Measurements from ENCODE around the gene HOXB7. TPM values are rescaled to one million over a fixed set of nuclear protein-coding genes. Genes with fewer than 3 reads are reported as not detected.

HOXB7 gene
- total and polyA plus RNA-seq, 4 donors: 0.08 to 0.31 (median 0.27) TPM

DNA sequence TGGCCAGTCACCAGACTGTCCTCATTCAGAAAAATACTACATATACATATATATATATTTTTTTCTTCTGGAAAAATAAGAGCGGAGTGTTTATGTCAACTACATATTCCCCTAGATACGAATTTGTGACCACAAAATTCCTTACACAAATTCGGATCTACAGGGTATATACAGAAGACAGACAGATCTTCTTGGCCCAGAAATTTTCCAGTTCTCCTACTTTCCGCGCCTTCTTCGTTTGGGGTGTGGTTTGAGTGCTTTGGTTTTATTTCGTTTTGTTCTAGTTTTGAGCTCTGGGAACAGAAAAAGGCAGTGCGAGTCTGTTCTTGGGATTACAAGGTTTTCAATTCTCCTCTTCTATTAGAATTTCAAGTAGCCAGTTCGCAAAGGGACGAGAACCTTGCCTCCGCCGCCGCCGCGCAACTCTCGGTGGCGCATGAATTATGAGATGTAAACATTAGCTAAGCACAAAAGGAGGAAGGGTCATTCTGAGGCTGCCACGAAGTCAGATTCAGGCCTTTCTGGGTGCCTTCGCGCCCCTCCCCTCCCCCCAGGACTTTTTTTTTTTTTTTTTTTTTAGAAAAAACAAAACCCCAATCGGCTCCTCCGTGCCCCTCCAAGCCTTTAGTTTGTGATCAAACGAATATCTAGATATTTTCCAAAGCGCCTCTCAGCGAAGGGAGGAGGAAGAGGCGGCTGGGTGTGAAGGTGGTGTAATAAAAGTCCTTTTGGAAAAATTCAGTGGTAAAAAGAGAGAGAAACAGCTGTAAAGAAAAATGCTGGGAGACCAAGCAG is 30.9 kb downstream of the HOXB7 start (continued):
- TF ChIP-seq, protein P1, sequence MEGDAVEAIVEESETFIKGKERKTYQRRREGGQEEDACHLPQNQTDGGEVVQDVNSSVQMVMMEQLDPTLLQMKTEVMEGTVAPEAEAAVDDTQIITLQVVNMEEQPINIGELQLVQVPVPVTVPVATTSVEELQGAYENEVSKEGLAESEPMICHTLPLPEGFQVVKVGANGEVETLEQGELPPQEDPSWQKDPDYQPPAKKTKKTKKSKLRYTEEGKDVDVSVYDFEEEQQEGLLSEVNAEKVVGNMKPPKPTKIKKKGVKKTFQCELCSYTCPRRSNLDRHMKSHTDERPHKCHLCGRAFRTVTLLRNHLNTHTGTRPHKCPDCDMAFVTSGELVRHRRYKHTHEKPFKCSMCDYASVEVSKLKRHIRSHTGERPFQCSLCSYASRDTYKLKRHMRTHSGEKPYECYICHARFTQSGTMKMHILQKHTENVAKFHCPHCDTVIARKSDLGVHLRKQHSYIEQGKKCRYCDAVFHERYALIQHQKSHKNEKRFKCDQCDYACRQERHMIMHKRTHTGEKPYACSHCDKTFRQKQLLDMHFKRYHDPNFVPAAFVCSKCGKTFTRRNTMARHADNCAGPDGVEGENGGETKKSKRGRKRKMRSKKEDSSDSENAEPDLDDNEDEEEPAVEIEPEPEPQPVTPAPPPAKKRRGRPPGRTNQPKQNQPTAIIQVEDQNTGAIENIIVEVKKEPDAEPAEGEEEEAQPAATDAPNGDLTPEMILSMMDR (IDR thresholded peaks at IDR 0.05; ENCODE audit: low read depth, low read length, missing input control): no peak
- no peak for TF ChIP-seq GABPA (IDR thresholded peaks at IDR 0.05 in 1 of 2, conservative IDR thresholded peaks at IDR 0.05 in 1 of 2)
- TF ChIP-seq, protein P2, sequence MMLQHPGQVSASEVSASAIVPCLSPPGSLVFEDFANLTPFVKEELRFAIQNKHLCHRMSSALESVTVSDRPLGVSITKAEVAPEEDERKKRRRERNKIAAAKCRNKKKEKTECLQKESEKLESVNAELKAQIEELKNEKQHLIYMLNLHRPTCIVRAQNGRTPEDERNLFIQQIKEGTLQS (IDR thresholded peaks at IDR 0.05): no peak

DNA sequence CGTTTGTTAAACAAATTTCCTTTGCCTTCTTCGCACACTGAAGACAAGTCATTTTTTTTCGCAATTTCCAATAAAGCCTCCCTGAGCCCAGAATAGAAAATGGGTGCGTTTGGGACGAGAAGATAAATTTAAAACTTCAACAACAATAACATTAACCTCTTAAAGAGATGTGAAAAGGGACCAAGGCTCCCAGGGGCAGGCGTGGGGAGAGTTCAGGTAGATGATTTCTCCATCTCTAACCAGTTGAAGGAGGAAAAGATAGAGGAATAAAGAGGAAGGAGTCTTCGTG is 31.4 kb downstream of the HOXB7 start:
- Histone ChIP-seq H3K36me3 (ENCODE audit: control insufficient read depth in 4 of 4, insufficient read depth in 3 of 4, low read depth in 1 of 4, low read length in 3 of 4) (no peaks in the 10 kb centered on the region), H3K4me1 (ENCODE audit: control insufficient read depth in 4 of 4, insufficient read depth in 4 of 4, low read length in 3 of 4) (peaks cover 0 to 6% (median 3%) of the 10 kb centered on the region in 4 donors), H3K9ac (ENCODE audit: low read depth in 1 of 2, low read length in 2 of 2) (peak overlapping the region in 1 of 2 donors; percentile 20), H3K9me3 (ENCODE audit: control insufficient read depth in 4 of 4, low read length in 3 of 4) (no peaks in the 10 kb centered on the region), H3K4me3 (ENCODE audit: low read depth in 1 of 3, low read length in 3 of 3) (no peak overlapping the region), H3K27me3 (ENCODE audit: control insufficient read depth in 4 of 4, insufficient read depth in 4 of 4, low read length in 3 of 4) (peaks cover 4 to 20% (median 9%) of the 10 kb centered on the region in 4 donors), H3K27ac (ENCODE audit: low read depth in 1 of 2, low read length in 2 of 2) (peak overlapping the region; percentile 51 to 65)
- 15% methylated on average over 7 of the region's 7 CpGs for WGBS
- TF ChIP-seq YY1 (IDR thresholded peaks at IDR 0.05) (no peak), RAD21 (IDR thresholded peaks at IDR 0.05) (no peak)
- DNase-seq (ENCODE audit: low spot score): no peak

DNA sequence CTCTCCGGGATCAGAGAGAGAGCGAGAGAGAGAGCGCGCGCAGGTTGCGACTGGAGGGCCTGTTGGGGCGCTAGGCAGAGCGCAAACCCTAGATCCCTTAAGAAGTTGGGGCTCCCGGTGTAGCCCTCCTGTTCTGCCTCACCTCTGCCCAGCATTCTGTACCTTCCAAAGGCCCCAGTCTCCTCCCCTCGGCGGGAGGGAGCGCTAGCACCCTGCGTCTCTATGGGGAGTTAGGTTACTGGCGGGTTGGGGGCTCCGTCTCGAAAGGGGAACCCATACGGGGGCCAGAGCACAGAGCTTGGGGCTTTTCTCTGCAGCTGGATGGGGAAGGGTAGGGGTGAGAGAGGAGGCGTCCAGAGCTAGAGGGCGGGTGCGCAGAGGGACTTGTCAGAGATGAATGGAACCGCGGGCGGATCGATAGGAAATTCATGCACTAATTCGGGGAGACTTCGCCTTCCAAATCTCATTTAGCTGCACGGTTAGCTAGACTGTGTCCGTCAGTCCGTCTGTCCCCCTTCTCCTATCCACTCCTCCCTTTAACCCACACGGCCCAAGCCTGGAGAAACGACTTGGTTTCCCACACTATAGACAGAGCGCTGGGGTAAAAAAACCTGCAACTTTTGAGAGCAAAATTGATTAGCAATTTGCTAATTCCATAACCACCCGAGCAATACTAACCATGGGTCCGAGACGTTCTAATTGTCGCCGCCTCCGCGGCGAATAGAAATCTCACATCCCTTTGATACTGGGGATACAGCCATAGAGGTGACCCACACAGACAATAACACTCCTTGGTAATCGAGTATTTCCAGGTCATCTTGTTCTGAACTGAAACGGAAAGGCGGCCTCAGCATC is 32.0 kb downstream of the HOXB7 start:
- no peak for DNase-seq (ENCODE audit: low spot score)
- peaks cover 4 to 25% (median 7%) of the 10 kb centered on the region in 4 donors for H3K27me3 ChIP-seq (ENCODE audit: control insufficient read depth in 4 of 4, insufficient read depth in 4 of 4, low read length in 3 of 4)
- H3K4me1 ChIP-seq (ENCODE audit: control insufficient read depth in 4 of 4, insufficient read depth in 4 of 4, low read length in 3 of 4): peaks cover 0 to 6% (median 3%) of the 10 kb centered on the region in 4 donors
- WGBS: 9% methylated on average over 43 of the region's 43 CpGs
- H3K4me3 ChIP-seq (ENCODE audit: low read depth in 1 of 3, low read length in 3 of 3): peak overlapping the region in 1 of 3 donors; percentile 46
- TF ChIP-seq, protein P3, sequence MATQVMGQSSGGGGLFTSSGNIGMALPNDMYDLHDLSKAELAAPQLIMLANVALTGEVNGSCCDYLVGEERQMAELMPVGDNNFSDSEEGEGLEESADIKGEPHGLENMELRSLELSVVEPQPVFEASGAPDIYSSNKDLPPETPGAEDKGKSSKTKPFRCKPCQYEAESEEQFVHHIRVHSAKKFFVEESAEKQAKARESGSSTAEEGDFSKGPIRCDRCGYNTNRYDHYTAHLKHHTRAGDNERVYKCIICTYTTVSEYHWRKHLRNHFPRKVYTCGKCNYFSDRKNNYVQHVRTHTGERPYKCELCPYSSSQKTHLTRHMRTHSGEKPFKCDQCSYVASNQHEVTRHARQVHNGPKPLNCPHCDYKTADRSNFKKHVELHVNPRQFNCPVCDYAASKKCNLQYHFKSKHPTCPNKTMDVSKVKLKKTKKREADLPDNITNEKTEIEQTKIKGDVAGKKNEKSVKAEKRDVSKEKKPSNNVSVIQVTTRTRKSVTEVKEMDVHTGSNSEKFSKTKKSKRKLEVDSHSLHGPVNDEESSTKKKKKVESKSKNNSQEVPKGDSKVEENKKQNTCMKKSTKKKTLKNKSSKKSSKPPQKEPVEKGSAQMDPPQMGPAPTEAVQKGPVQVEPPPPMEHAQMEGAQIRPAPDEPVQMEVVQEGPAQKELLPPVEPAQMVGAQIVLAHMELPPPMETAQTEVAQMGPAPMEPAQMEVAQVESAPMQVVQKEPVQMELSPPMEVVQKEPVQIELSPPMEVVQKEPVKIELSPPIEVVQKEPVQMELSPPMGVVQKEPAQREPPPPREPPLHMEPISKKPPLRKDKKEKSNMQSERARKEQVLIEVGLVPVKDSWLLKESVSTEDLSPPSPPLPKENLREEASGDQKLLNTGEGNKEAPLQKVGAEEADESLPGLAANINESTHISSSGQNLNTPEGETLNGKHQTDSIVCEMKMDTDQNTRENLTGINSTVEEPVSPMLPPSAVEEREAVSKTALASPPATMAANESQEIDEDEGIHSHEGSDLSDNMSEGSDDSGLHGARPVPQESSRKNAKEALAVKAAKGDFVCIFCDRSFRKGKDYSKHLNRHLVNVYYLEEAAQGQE (IDR thresholded peaks at IDR 0.05): no peak
- TF ChIP-seq YY1 (IDR thresholded peaks at IDR 0.05) (no peak), SP1 (IDR thresholded peaks at IDR 0.05) (no peak), JUND (IDR thresholded peaks at IDR 0.05) (no peak), TAF1 (conservative IDR thresholded peaks at IDR 0.05) (no peak), HNF4A (conservative IDR thresholded peaks at IDR 0.05) (no peak), HNF4G (IDR thresholded peaks at IDR 0.05) (no peak)
- no peaks in the 10 kb centered on the region for H3K9me3 ChIP-seq (ENCODE audit: control insufficient read depth in 4 of 4, low read length in 3 of 4)
- peak overlapping the region; percentile 51 to 65 for H3K27ac ChIP-seq (ENCODE audit: low read depth in 1 of 2, low read length in 2 of 2)
- no peaks in the 10 kb centered on the region for H3K36me3 ChIP-seq (ENCODE audit: control insufficient read depth in 4 of 4, insufficient read depth in 3 of 4, low read depth in 1 of 4, low read length in 3 of 4)
- peak overlapping the region in 1 of 2 donors; percentile 20 for H3K9ac ChIP-seq (ENCODE audit: low read depth in 1 of 2, low read length in 2 of 2)

Data from liver (tissue), 9 donors.